ENCODE data around the gene DGKB. TPM values are rescaled to one million over a fixed set of nuclear protein-coding genes. Genes with fewer than 3 reads are reported as not detected.
A peak's percentile ranks its signal among the peaks of the same experiment; 100 is the strongest.

Gene DGKB
- total and polyA plus RNA-seq, 5 donors = 0.16 to 1.1 (median 0.54) TPM

- ATAC-seq (no peak), DNase-seq (no peak)
- intact Hi-C loops (cut with DNase I) = no loop called here
- Histone ChIP-seq H3K4me3 (ENCODE audit: low read length) (no peak overlapping the region), H3K27ac (ENCODE audit: low read length) (no peak overlapping the region), H3K9me3 (ENCODE audit: control insufficient read depth, low read length) (no peaks in the 10 kb centered on the region), H3K27me3 (ENCODE audit: control insufficient read depth, insufficient read depth) (no peaks in the 10 kb centered on the region), H3K4me1 (ENCODE audit: control insufficient read depth, insufficient read depth, low read length) (no peaks in the 10 kb centered on the region)
- WGBS = 98% methylated on average over 1 of the region's 1 CpG
Measured at GRCh38 chr7:14424675-14425074, 477.9 kb downstream of the DGKB start.

- no peaks in the 10 kb centered on the region for H3K9me3 ChIP-seq (ENCODE audit: control insufficient read depth, low read length)
- H3K4me1 ChIP-seq (ENCODE audit: control insufficient read depth, insufficient read depth, low read length) = no peaks in the 10 kb centered on the region
- H3K27ac ChIP-seq (ENCODE audit: low read length) = no peak overlapping the region
- H3K27me3 ChIP-seq (ENCODE audit: control insufficient read depth, insufficient read depth) = no peaks in the 10 kb centered on the region
- H3K4me3 ChIP-seq (ENCODE audit: low read length) = no peak overlapping the region
- no peak for ATAC-seq
- WGBS = 87% methylated on average over 5 of the region's 5 CpGs
- intact Hi-C loops (cut with DNase I) = no loop called here
- DNase-seq = no peak
Measured at GRCh38 chr7:14420768-14421167, 481.8 kb downstream of the DGKB start.

GRCh38 chr7:14419531-14419930 is 483.0 kb downstream of the DGKB start:
- intact Hi-C loops (cut with DNase I) = no loop called here
- no peaks in the 10 kb centered on the region for H3K9me3 ChIP-seq (ENCODE audit: control insufficient read depth, low read length)
- H3K4me3 ChIP-seq (ENCODE audit: low read length) = no peak overlapping the region
- ATAC-seq = no peak
- no peak for DNase-seq
- H3K4me1 ChIP-seq (ENCODE audit: control insufficient read depth, insufficient read depth, low read length) = no peaks in the 10 kb centered on the region
- 14% methylated on average over 2 of the region's 2 CpGs for WGBS
- H3K27me3 ChIP-seq (ENCODE audit: control insufficient read depth, insufficient read depth) = no peaks in the 10 kb centered on the region
- no peak overlapping the region for H3K27ac ChIP-seq (ENCODE audit: low read length)

- Histone ChIP-seq H3K4me1 (ENCODE audit: control insufficient read depth, insufficient read depth, low read length) (no peaks in the 10 kb centered on the region), H3K4me3 (ENCODE audit: low read length) (no peak overlapping the region), H3K27ac (ENCODE audit: low read length) (no peak overlapping the region), H3K27me3 (ENCODE audit: control insufficient read depth, insufficient read depth) (no peaks in the 10 kb centered on the region), H3K9me3 (ENCODE audit: control insufficient read depth, low read length) (no peaks in the 10 kb centered on the region)
- intact Hi-C loops (cut with DNase I) = no loop called here
- DNase-seq = no peak
- WGBS = 26% methylated on average over 1 of the region's 1 CpG
- no peak for ATAC-seq
Measured at GRCh38 chr7:14418633-14419032, 483.9 kb downstream of the DGKB start.

- no peak for DNase-seq
- Histone ChIP-seq H3K27me3 (ENCODE audit: control insufficient read depth, insufficient read depth) (no peaks in the 10 kb centered on the region), H3K4me1 (ENCODE audit: control insufficient read depth, insufficient read depth, low read length) (no peaks in the 10 kb centered on the region), H3K4me3 (ENCODE audit: low read length) (no peak overlapping the region), H3K27ac (ENCODE audit: low read length) (peak overlapping the region; percentile 75), H3K9me3 (ENCODE audit: control insufficient read depth, low read length) (no peaks in the 10 kb centered on the region)
- intact Hi-C loops (cut with DNase I) = no loop called here
- WGBS = 32% methylated on average over 3 of the region's 3 CpGs
- peak; percentile 78 to 87 for ATAC-seq
Measured at GRCh38 chr7:14414274-14414986, 488.1 kb downstream of the DGKB start.

GRCh38 chr7:14407246-14408015 is 495.1 kb downstream of the DGKB start:
- DNase-seq (no peak), ATAC-seq (no peak)
- intact Hi-C loops (cut with DNase I) = no loop called here
- H3K27me3 ChIP-seq (ENCODE audit: control insufficient read depth, insufficient read depth) = no peaks in the 10 kb centered on the region
- no peaks in the 10 kb centered on the region for H3K9me3 ChIP-seq (ENCODE audit: control insufficient read depth, low read length)
- H3K4me1 ChIP-seq (ENCODE audit: control insufficient read depth, insufficient read depth, low read length) = no peaks in the 10 kb centered on the region
- 66% methylated on average over 6 of the region's 6 CpGs for WGBS
- H3K27ac ChIP-seq (ENCODE audit: low read length) = no peak overlapping the region
- no peak overlapping the region for H3K4me3 ChIP-seq (ENCODE audit: low read length)

- no peak for ATAC-seq
- H3K4me3 ChIP-seq (ENCODE audit: low read length) = no peak overlapping the region
- WGBS = 84% methylated on average over 2 of the region's 2 CpGs
- no peaks in the 10 kb centered on the region for H3K4me1 ChIP-seq (ENCODE audit: control insufficient read depth, insufficient read depth, low read length)
- no peaks in the 10 kb centered on the region for H3K27me3 ChIP-seq (ENCODE audit: control insufficient read depth, insufficient read depth)
- intact Hi-C loops (cut with DNase I) = no loop called here
- no peak for DNase-seq
- H3K9me3 ChIP-seq (ENCODE audit: control insufficient read depth, low read length) = no peaks in the 10 kb centered on the region
- no peak overlapping the region for H3K27ac ChIP-seq (ENCODE audit: low read length)
Measured at GRCh38 chr7:14403587-14403986, 499.0 kb downstream of the DGKB start.

GRCh38 chr7:14400271-14400670 is 502.3 kb downstream of the DGKB start:
- 52% methylated on average over 3 of the region's 3 CpGs for WGBS
- no peak for ATAC-seq
- intact Hi-C loops (cut with DNase I) = no loop called here

GRCh38 chr7:14398526-14398925 is 504.0 kb downstream of the DGKB start:
- Histone ChIP-seq H3K4me1 (ENCODE audit: control insufficient read depth, insufficient read depth, low read length) (no peaks in the 10 kb centered on the region), H3K4me3 (ENCODE audit: low read length) (no peak overlapping the region), H3K9me3 (ENCODE audit: control insufficient read depth, low read length) (no peaks in the 10 kb centered on the region), H3K27ac (ENCODE audit: low read length) (no peak overlapping the region), H3K27me3 (ENCODE audit: control insufficient read depth, insufficient read depth) (no peaks in the 10 kb centered on the region)
- ATAC-seq (no peak), DNase-seq (no peak)
- intact Hi-C loops (cut with DNase I) = no loop called here

More at GRCh38 chr7:14400271-14400670, 502.3 kb downstream of the DGKB start:
- Histone ChIP-seq H3K4me3 (ENCODE audit: low read length) (no peak overlapping the region), H3K27me3 (ENCODE audit: control insufficient read depth, insufficient read depth) (no peaks in the 10 kb centered on the region), H3K9me3 (ENCODE audit: control insufficient read depth, low read length) (no peaks in the 10 kb centered on the region), H3K27ac (ENCODE audit: low read length) (no peak overlapping the region), H3K4me1 (ENCODE audit: control insufficient read depth, insufficient read depth, low read length) (no peaks in the 10 kb centered on the region)
- DNase-seq = no peak

- ATAC-seq (no peak), DNase-seq (no peak)
- Histone ChIP-seq H3K27ac (ENCODE audit: low read length) (no peak overlapping the region), H3K9me3 (ENCODE audit: control insufficient read depth, low read length) (no peaks in the 10 kb centered on the region), H3K27me3 (ENCODE audit: control insufficient read depth, insufficient read depth) (no peaks in the 10 kb centered on the region), H3K4me3 (ENCODE audit: low read length) (no peak overlapping the region), H3K4me1 (ENCODE audit: control insufficient read depth, insufficient read depth, low read length) (no peaks in the 10 kb centered on the region)
- intact Hi-C loops (cut with DNase I) = no loop called here
Measured at GRCh38 chr7:14395860-14396259, 506.7 kb downstream of the DGKB start.

GRCh38 chr7:14394786-14395185 is 507.8 kb downstream of the DGKB start:
- intact Hi-C loops (cut with DNase I) = no loop called here
- no peak for ATAC-seq
- no peak for DNase-seq
- Histone ChIP-seq H3K9me3 (ENCODE audit: control insufficient read depth, low read length) (no peaks in the 10 kb centered on the region), H3K4me3 (ENCODE audit: low read length) (no peak overlapping the region), H3K4me1 (ENCODE audit: control insufficient read depth, insufficient read depth, low read length) (no peaks in the 10 kb centered on the region), H3K27me3 (ENCODE audit: control insufficient read depth, insufficient read depth) (no peaks in the 10 kb centered on the region), H3K27ac (ENCODE audit: low read length) (no peak overlapping the region)
- 76% methylated on average over 2 of the region's 2 CpGs for WGBS
